KG1 (cell line): ENCODE data around the gene ITGA8.
A peak's percentile ranks its signal among the peaks of the same experiment; 100 is the strongest.
"Not testable (repeated sequence)": the region's sequence is repeated elsewhere in the genome, so short reads cannot be mapped to it uniquely, and the experiment has no call there.

Experiments
- DNase-seq: peaks from one replicate; lab custom pipeline; 2025; lab: John Stamatoyannopoulos, UW

ITGA8 gene

GRCh38 chr10:15609246-15609645 is 110.5 kb downstream of the ITGA8 start:
- no peak for DNase-seq

DNA sequence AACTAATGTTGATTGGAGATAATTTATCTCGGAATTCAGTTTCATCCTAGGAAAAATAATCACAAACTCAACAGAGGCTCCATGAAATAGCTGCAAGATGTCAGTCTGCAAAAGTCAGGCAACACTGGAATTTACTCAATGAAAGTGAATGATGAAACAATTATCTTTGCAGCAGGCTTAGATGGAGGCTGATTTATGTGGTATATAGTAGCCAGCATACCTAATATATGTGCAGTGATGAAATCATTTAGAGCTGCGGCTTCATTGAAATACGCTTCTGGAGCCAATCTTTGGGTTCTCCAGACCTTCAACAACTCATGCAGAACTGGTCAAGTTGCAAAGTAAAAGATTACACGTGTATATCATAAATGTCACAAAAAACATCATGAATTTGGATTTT is 113.3 kb downstream of the ITGA8 start:
- DNase-seq, result no peak

GRCh38 chr10:15605740-15606369 is 113.9 kb downstream of the ITGA8 start:
- DNase-seq, result no peak

DNA sequence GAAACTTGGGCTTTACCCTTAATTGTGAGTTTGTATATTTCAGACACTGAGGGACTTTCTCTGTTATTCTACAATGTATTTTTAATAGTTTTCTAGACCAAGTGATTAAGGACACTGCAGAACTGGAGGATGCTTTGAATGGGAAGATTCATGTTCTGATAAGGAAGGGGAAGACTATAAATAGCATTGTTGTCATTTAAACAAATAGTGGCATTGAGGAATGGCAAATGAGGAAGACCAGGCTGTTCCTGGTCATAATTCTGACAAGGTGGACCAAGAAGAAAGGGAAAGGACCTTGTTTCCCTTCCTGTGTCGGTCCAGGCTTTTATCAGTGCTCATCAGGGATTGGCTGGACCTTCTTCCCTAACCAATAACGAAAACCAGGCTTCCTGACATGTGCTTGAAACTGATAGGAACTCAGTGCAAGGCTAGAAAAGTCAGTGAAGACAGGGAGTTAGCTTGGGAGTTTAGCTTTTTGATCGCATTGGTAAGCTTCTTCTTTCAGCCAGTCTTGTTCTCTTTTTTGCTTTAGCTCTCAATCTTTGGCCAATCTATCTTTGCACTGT is 116.2 kb downstream of the ITGA8 start:
- no peak for DNase-seq

- no peak for DNase-seq
Observed at GRCh38 chr10:15601819-15602218, 117.9 kb downstream of the ITGA8 start.

- no peak for DNase-seq
Observed at GRCh38 chr10:15595260-15595659, 124.5 kb downstream of the ITGA8 start.

GRCh38 chr10:15591937-15592336 is 127.8 kb downstream of the ITGA8 start:
- no peak for DNase-seq

DNA sequence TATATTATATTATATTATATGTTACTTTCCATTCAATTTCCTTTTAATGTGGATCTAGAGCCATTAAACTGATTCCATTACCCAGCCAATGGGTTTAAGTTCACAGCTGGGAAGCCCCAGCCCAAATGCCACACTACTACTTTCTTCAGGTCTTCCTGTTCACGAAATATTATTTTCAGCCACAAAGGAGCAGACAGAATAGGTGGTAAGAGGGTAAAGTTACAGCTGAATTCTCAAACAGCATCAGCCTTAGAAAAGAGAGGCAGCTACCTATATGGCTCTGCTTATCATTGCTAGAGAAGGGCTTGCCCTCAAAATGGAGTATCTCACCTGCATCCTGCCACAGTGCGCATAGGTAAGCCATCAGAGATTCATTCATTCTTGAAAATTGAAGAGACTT is 128.3 kb downstream of the ITGA8 start:
- DNase-seq, result no peak

DNA sequence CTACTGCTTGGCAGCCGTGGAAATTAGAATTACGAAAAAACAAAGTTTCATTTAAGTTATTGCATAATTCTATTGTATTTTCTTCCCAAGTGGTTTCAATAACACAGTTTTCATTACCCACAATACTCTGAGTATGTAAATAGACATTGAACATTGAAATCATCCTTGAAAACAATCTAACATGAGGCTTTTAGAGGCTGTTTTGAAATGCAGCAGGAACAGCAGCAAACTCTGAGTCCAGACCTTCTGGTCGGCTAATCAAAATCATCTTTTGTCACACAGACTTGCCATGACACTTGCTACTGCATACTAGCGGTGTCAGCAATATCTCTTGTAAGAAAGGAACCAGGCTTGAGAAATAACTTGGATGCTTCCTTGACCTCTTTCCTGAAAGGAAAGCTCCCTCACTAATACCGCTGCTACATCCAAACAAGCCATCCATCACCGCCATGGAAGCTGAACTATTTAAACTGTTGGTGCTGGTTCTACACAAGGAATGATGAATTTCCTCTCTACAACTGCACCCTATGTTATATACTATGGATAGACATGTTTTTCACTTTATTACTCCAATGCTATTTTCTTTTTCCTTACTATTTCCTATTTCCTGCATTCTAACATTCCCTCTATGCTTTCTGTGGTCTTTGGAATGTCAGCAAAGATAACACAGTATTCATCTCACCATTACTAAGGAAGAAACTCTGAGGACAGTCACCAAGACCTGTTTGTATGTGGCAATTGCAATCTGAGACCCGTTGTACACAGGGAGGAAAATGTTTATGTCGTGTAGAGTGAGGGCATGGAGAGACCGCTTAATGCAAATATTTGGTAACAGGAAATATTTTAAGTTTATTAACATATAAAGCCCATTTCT is 130.8 kb downstream of the ITGA8 start:
- no peak for DNase-seq

- no peak for DNase-seq
Observed at GRCh38 chr10:15588151-15588550, 131.6 kb downstream of the ITGA8 start.

DNA sequence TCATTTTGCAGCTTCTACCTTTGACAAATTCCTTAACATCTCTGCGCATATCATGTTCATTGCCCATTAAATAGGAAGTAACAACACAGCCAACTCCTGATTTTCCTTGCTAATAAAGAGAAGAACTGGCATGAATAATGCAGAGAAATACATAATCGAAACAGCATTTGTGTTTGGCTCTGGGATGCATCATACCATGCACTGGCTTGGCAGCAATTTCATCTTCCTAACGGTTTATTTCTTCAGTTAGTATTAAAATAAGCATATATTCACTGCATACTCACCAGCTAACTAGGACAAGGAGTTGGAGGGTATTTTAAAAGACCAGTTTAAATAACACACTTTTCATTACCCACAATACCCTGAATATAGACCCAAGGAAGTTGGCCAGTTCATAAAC is 132.5 kb downstream of the ITGA8 start:
- DNase-seq, result no peak

- peak; percentile 21 for DNase-seq
Observed at GRCh38 chr10:15585303-15585715, 134.4 kb downstream of the ITGA8 start.

GRCh38 chr10:15582972-15583371 is 136.8 kb downstream of the ITGA8 start:
- DNase-seq, result not testable (repeated sequence)

DNA sequence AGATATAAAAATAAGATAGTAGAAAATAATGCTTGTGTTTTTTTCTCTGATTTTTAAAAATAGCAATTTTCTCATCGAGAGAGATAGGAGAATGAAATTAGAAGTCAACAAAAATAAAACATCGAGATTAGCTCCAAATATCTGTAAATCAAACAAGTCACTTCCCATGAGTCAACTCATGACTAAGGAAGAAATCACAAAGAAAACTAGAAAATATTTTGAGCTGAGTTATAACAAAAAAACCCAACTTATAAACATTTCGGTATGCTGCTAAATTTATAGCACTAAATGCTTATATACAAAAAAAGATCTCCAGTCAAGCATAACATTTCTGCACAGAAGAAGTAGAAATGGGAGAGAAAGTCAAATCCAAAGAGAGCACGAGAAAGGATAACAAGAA is 140.1 kb downstream of the ITGA8 start:
- DNase-seq, result no peak

DNA sequence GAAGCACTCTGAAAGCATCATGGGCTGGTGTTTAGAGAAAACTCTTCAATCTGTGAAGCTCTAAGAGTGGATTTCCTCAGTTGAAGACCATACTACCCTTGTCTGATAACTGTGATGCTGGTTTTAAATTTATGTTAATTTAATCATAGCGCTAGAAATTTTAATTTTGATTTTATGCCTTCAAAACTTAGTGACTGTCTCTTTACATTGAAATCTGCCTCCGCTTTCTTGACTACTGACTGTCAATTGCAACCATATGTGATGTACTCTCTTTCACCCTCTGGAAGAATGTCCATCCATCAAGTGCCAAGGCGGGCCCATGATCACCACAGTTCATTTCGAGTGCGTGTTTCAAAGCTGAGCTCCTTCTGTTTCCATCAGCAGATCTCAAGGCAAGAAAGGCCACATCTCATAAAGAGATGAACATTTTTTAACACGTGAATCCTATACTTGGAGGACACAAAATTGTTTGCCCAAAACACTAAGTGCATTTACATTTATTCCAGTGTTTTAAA is 147.1 kb downstream of the ITGA8 start:
- no peak for DNase-seq

GRCh38 chr10:15571575-15571974 is 148.1 kb downstream of the ITGA8 start:
- no peak for DNase-seq

GRCh38 chr10:15570738-15571339 is 148.9 kb downstream of the ITGA8 start:
- no peak for DNase-seq

DNA sequence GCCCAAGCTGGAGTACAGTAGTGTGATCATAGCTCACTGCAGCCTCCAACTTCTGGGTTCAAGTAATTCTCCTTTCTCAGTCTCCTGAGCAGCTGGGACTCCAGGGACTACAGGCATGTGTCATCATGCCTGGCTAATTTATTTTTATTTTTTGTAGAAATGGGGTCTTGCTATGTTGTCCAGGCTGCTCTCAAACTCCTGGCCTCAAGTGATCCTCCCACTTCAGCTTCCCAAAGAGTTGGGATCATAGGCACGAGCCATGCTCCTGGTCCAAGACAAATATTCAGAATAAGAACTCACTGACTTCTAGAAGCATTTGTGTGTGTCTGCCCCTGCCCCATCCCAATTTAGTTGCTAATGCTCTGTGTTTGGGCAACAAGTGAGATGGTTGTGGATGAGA is 151.8 kb downstream of the ITGA8 start:
- no peak for DNase-seq

DNA sequence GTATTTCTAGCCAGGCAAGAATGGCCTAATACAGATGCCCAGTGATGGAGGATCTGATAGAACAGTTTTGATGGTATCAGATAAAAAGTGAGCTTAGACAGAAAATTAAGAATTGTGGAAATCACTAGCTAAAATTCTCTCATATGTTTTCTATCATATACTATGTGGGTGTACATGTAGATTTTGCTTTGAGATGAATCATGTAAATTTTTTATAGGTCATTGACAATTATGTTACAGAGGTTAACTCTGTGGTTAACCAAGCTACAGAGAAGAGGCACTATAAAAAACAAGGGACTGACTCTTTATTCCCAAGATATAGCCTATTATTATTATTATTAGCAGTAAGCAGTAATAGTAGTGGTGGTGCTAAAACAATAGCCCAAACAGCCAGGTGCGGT is 156.5 kb downstream of the ITGA8 start:
- no peak for DNase-seq

- DNase-seq, result no peak
Observed at GRCh38 chr10:15562578-15562977, 157.1 kb downstream of the ITGA8 start.

DNA sequence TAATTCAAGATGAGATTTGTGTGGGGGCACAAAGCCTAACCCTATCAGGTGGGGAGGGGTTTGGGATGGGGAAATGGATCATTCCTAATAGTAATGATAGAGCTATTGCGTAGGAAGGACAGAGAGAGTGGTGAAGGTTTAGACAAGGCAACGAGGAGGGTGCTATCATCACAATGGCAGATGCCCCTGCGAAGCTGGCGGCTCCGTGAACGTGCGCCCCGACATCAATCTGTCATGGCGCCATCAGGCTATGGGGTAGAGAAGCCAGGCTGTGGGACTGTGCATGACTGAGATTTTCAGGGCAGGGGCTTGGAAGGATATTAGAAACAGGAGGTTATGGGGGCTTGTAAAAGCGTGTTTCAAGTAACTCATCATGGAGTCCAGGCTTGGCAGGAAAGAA is 157.6 kb downstream of the ITGA8 start:
- no peak for DNase-seq

- no peak for DNase-seq
Observed at GRCh38 chr10:15558136-15558535, 161.6 kb downstream of the ITGA8 start.

- DNase-seq, result not testable (repeated sequence)
Observed at GRCh38 chr10:15557168-15557567, 162.6 kb downstream of the ITGA8 start.
